H54 (cell line): ENCODE results near the gene ALKBH3.
A peak's percentile ranks its signal among the peaks of the same experiment; 100 is the strongest.

Experiments used
- DNase-seq: peaks from one replicate; pipeline ENCODE4 v3.0.0; 2011; ENCODE audit warnings: low spot score, mixed read lengths; ENCODE audit not compliant: insufficient read length
- FAIRE-seq: peaks from 3 replicates; lab custom pipeline; 2011; peaks lifted over from hg19 to GRCh38; lab: Jason Lieb, UNC
- POLR2A ChIP-seq: IDR thresholded peaks from 2 replicates; pipeline ENCODE4 v1.6.1; 2011; ENCODE audit warnings: low read depth, mild to moderate bottlenecking, low read length

Gene ALKBH3

DNA sequence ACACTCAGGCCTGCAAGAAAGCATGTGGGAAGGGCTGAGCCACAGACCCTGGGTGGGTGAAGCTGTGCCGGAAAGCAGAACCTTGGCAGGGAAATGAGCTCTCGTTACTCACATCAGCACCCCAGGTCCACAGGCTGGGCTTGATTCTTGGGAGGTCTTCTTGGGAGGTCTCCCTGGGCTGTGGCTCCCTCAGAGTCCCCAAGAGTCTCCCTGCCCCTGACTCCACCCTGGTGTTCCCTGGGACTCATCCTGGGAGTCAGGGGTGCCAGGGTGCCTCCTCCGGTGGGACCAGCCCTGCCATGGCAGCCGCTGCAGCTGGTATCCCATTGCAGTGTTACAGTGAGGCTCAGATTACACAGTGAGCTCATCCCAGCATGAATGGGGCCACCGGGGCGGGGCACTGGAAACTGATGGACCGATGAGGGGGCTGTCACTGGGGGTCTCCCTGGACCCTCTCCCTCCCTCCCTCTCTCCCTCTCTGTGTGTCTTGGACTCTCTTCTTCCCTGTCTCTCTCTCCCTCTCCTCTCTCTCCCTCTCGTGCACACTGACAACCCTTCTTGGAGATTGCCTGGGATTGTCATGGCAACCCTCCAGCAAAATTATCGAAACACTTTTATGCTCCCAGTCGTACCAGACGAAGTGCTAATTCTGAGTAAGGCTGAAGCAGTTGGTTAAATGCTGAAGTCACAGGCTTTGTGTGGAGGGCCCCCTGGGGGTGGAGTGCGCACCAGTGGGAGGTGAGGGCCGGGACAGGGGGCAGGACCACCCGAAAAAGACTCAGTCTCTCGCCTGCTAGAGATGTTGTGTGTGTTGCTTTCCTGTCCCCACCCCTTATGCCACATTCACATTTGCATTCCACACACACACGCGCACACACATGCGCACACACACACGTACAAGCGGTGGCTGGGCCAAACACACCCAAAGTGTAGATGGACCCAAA lies 53.2 kb downstream of the ALKBH3 start:
- TF ChIP-seq POLR2A = no peak
- FAIRE-seq (no peak), DNase-seq (no peak)

GRCh38 chr11:43934601-43935423 lies 54.2 kb downstream of the ALKBH3 start:
- TF ChIP-seq POLR2A = no peak
- FAIRE-seq (no peak), DNase-seq (no peak)

GRCh38 chr11:43935424-43935979 lies 54.9 kb downstream of the ALKBH3 start:
- FAIRE-seq = no peak
- TF ChIP-seq POLR2A = no peak
- no peak for DNase-seq

DNA sequence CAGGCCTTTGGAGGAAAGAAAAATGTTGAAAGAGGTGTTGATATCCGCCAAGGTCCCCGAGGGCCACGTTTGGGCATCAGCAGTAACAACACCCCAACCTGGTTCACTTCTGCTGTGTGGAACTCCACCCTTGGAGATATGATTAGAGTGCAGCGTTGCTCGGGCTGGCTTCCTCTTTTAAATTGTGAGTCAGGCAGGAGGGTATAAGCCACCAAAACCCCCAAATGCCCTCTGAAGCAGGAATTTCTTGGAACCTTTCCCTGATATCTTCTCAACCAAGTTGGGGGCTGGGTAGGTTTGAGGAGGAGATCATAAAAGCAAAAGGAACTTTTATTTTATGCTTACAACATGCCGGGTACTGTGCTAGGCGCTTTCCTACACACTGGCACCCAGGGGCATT lies 55.4 kb downstream of the ALKBH3 start:
- FAIRE-seq (no peak), DNase-seq (no peak)
- TF ChIP-seq POLR2A = no peak

- FAIRE-seq (peak; percentile 64), DNase-seq (peak; percentile 98)
- TF ChIP-seq POLR2A = no peak
Observed at GRCh38 chr11:43937434-43938411, 57.1 kb downstream of the ALKBH3 start.

DNA sequence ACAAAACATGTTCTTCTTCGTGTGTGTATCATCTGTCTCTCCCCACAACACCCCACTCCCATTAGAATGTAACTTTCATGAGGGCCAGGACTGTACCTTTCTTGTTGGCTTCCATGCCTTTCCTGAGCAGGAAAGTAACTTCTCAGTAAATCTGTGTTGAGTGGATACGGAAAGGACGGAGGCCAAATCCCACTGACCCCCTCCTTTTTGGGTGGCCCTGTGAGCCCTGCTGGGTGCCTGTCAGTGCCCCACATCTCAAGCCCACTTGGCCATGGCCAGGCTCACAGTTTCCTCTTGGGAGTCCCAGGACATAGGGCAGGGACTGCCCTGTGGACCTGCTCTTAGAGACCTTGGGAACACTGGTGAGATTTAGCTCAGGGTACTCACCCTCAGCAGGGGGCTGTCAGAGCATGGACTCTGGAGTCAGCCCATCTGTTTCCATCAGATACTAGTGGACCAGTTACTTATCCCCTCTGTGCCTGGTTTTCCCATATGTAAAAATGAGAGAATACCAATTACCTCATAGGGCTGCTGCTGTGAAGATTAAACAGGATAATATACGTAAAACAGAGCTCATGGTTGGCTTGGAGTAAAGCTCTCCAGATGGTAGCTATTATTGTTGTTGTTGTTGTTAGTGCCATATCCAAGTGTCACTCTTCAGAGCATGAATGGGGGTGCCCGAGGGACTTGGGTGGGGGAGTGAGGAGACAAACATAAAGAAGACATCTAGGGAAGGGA lies 60.8 kb downstream of the ALKBH3 start:
- FAIRE-seq = no peak
- TF ChIP-seq POLR2A = no peak
- DNase-seq = no peak

DNA sequence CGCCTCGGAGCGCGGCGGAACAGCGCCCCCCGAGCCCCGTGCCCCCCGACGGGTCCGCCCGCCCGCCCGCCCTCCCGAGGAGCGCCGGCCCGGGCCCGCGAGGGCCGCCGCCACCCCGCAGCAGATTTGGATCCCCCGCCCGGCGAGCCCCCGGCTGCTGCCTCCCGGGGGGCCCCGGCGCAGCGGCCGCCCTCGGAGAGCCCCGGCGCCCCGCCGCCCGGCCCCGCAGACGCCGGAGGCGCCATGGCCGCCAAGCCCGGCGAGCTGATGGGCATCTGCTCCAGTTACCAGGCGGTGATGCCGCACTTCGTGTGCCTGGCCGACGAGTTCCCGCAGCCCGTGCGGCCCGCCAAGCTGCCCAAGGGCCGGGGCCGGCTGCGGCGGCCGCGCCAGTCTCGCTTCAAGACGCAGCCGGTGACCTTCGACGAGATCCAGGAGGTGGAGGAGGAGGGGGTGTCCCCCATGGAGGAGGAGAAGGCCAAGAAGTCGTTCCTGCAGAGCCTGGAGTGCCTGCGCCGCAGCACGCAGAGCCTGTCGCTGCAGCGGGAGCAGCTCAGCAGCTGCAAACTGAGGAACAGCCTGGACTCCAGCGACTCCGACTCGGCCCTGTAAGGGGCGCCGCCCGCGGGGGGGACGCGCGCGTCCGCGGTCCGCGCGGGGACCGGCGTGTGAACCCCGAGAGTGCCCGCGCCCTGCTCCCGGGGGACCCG lies 62.2 kb downstream of the ALKBH3 start:
- no peak for TF ChIP-seq POLR2A
- FAIRE-seq (no peak), DNase-seq (no peak)

GRCh38 chr11:43943372-43943930 lies 62.8 kb downstream of the ALKBH3 start:
- FAIRE-seq = no peak
- no peak for TF ChIP-seq POLR2A
- no peak for DNase-seq

- TF ChIP-seq POLR2A = no peak
- FAIRE-seq (no peak), DNase-seq (peak; percentile 80)
Observed at GRCh38 chr11:43943931-43944751, 63.5 kb downstream of the ALKBH3 start.

DNA sequence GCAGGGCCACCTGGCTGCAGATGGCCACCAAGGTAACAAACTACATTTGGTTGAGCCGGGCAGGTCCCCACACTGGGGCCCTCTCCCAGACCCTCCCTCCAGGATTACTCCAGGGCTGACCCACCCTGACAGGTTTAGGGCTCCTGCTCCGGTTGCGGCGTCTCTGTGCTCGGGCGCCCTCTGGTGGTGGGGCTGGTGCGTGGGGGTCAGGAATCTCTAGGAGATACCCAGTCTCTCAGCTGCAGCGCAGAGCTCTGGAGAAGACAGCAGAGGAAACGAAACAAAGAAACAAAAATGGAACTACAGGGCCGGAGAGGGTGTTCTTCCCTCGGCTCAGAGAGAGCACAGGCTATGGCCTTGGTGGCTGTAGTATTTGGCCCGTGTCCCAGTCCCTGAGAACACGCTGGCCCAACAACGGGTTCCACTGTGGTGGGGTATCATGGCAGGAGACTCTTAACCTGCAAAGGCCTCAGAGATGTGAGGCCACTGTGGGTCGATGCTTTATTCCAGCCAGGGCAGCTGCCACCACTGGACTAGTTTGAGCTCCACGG lies 64.2 kb downstream of the ALKBH3 start:
- DNase-seq = peak; percentile 94
- no peak for FAIRE-seq
- no peak for TF ChIP-seq POLR2A
